Measurements from ENCODE around the gene CYP1B1.
"Not testable (repeated sequence)": the region's sequence is repeated elsewhere in the genome, so short reads cannot be mapped to it uniquely, and the experiment has no call there.

Gene CYP1B1

DNA sequence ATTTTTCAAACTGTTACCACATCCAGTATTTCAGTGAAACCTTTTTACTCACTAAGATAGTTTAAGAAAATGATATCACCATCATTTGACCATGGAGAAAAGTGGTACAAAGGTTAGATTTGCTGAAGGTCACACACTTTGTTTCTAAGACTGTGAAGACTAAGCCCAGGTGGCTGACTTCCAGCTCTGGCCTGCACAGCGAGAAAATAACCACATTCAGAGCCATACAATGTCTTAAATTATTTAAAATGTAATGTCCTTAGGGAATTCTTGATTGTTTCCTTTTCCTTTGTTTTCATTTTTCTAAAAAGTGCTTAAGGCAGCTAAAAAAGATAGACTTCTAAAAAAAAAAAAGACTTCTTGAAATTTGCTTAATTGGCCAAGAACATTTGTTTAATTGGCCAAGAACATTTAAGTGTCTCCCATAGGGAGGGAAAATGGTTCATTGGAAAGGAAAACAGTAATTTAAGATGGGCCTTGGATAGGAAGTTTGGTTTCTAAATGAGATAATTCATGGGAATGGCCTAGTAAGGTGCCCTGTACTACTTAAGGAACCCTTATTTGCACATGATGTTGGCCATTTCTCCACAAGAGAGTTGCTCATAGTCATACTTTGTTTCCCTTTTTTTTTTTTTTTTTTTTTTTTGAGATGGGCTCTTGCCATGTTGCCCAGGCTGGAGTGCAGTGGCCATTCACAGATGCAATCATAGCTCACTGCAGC, 45.2 kb downstream of the CYP1B1 start:
- DNase-seq: no peak

DNA sequence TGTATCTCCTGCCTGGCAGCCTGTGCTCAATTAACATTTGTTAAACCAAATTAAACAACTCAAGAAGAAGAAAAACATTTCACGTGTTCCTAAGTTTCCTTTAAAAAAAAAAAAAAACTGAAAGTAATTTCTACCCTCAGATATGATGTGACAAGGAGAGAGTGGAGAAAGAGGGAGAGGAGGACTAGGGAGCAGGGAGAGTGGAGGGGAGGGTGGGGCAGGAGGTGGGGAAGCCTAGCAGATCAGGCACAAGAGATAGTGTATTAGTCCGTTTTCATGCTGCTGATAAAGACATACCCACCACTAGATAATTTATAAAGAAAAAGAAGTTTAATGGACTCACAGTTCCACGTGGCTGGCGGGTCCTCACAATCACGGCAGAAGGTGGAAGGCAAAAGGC, 46.4 kb downstream of the CYP1B1 start:
- DNase-seq: no peak

DNA sequence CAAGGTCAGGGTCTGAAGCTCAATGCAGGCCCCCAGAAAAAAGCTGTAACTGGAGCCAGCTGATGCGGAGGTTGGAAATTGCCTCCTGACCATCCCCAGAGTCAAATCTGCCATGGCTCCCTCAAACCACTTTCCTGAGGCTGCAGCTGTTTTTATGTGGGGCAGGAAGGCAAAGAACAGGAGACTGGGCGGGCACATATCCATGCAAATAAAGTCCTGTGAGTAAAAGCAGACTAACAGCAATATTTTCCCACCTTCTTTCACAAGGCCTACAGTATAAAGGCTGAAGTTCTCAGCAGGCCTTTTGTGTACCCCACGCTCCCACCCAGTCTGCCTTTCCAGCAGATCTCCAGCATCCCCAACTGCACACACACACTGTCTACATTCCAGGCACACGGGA, 47.1 kb downstream of the CYP1B1 start:
- DNase-seq: no peak

DNA sequence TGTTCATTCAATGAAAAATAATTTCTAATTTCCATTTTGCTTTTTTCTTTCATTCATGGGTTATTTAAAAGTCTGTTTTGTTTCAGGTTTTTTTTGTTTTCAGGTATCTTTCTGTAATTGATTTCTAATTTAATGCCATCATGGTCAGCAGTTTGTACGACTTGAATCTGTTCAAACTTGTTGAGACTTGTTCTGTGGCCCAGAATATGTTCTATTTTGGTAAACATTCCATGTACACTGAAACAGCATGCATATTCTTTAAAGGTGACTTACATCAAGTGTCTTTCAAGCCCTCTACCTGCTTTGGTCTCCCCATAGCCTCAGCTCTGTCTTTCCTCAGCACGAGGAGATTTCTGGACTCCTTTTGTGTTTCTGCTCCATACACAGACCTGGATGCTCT, 49.1 kb downstream of the CYP1B1 start:
- no peak for DNase-seq

DNA sequence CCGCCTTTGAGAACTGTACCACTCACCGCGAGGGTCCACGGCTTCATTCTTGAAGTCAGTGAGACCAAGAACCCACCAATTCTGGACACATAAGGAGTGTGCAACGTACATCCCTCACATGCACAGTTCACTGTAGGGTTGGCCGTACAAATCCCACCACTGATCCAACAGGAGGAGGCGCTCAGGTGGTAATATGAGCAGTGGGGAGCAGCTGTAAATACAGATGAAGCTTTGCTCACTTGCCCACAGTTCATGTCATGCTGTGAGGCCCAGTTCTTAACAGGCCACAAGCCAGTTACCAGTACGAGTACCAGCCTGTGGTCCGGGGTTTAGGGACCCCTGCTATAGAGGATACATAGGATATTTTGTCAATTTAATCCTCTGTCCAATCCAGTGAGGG, 54.4 kb downstream of the CYP1B1 start:
- no peak for DNase-seq

DNA sequence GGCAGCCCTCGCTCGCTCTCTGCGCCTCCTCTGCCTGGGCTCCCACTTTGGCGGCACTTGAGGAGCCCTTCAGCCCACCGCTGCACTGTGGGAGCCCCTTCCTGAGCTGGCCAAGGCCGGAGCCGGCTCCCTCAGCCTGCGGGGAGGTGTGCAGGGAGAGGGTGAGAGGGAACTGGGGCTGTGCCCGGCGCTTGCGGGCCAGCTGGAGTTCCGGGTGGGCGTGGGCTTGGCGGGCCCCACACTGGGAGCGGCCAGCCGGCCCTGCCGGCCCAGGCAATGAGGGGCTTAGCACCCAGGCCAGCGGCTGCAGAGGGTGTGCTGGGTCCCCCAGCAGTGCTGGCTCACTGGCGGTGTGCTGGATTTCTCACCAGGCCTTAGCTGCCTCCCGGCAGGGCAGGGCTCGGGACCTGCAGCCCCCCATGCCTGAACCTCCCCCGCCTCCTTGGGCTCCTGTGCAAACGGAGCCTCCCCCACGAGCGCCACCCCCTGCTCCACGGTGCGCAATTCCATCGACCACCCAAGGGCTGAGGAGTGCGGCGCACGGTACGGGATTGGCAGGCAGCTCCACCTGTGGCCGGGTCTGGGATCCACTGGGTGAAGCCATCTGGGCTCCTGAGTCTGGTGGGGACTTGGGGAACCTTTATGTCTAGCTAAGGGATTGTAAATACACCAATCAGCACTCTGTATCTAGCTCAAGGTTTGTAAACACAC, 55.4 kb downstream of the CYP1B1 start:
- DNase-seq: not testable (repeated sequence)

DNA sequence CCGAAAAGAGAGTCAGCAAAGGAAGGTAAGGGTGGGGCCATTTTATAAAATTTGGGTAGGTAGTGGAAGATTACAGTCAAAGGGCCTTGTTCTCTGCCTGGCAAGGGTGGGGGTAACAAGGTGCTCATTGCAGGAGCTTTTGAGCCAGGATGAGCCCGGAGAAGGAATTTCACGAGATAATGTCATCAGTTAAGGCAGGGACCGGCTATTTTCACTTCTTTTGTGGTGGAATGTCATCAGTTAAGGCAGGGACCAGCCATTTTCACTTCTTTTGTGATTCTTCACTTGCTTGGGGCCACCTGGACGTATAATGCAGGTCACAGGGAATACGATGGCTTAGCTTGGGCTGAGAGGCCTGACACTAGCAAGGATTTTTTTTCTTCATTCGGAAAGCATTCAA, 58.1 kb downstream of the CYP1B1 start:
- DNase-seq: no peak

Measured in DMS79 (cell line).